GM12864 (cell line): ENCODE measurements around the gene NTF4.

Source experiments
- DNase-seq: peaks from one replicate; pipeline ENCODE4 v3.0.0-alpha.2; 2011; ENCODE audit warnings: low read depth
- H3K4me3 ChIP-seq: 2 replicates; pipeline ENCODE4 v1.5.1; 2011; ENCODE audit warnings: mild to moderate bottlenecking, low read depth, low read length, control low read depth
- TF ChIP-seq, protein P1 (sequence below): IDR thresholded peaks from 2 replicates; pipeline ENCODE4 v1.5.1; 2011; ENCODE audit warnings: low read depth, mild to moderate bottlenecking, moderate library complexity, low read length, control low read depth, inconsistent platforms; ENCODE audit errors: missing control alignments

NTF4 gene

DNA sequence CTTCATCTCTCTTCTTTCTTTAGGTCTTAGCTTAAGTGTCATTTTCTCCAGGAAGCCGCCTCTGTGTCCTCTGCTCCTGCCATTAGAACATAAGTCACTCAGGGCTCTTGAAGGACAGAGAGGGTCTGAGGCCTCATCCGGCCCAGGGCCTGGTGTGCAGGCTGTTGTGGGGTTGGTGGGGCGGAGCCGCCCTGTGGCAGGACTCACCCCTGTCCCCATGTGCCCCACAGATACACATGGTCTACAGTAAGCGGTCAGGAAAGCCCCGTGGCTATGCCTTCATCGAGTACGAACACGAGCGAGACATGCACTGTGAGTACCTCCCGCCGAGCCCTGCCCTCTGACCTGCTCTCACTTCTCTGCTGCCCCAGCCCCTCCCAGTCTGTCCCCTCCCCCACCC, 36.5 kb upstream of the NTF4 start:
- no peak overlapping the region for H3K4me3 ChIP-seq
- no peak for DNase-seq
- TF ChIP-seq, protein P1, sequence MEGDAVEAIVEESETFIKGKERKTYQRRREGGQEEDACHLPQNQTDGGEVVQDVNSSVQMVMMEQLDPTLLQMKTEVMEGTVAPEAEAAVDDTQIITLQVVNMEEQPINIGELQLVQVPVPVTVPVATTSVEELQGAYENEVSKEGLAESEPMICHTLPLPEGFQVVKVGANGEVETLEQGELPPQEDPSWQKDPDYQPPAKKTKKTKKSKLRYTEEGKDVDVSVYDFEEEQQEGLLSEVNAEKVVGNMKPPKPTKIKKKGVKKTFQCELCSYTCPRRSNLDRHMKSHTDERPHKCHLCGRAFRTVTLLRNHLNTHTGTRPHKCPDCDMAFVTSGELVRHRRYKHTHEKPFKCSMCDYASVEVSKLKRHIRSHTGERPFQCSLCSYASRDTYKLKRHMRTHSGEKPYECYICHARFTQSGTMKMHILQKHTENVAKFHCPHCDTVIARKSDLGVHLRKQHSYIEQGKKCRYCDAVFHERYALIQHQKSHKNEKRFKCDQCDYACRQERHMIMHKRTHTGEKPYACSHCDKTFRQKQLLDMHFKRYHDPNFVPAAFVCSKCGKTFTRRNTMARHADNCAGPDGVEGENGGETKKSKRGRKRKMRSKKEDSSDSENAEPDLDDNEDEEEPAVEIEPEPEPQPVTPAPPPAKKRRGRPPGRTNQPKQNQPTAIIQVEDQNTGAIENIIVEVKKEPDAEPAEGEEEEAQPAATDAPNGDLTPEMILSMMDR: no peak

- H3K4me3 ChIP-seq: no peak overlapping the region
- TF ChIP-seq, protein P1: no peak
- no peak for DNase-seq
These were observed 34.2 kb upstream of the NTF4 start for GRCh38 chr19:49098795-49099194.

DNA sequence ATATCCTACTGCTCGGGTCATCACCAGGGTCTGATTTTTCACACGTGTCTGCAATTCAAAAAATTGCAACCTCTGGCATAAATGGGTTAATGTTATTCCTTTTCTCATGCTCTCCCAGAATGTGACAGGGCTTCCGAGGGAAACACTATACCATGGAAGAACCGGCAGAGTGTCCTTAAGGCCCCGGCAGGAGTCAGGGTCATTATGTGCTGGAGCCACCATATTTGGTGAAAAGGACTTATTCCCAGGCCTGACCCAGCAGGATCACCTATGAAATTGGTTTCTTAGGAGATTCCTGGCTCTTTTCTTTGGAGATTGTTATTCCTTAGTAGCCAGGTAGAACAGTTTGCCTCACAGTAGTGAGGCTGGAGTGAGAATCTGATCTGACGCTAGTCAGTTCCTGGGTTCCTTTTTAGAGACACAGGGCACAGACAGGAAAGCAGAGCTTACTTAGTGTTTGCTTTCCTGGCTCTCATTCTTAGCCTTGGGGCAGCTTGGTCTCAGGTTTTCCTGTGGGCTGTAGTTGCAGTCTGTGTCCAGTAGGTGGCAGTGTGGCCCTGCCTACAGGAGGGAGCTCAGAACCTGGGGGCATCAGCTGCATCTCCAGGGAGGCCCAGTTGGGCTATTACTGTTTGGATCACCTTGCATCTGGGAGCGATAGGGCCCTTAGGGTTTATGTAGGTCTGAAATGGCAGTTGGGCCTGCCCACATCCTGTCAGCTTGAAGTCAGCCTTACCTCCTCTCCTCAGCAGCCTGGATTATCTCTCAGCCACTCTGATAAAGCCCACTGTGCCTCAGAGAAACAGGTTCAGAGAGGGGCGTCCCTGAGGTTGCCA, 33.1 kb upstream of the NTF4 start:
- peak; percentile 45 for DNase-seq
- H3K4me3 ChIP-seq: no peak overlapping the region
- TF ChIP-seq, protein P1: peak; percentile 100

- no peak overlapping the region for H3K4me3 ChIP-seq
- TF ChIP-seq, protein P1: no peak
- no peak for DNase-seq
These were observed 30.2 kb upstream of the NTF4 start for GRCh38 chr19:49094505-49095482.

GRCh38 chr19:49092686-49093085, 28.1 kb upstream of the NTF4 start:
- no peak overlapping the region for H3K4me3 ChIP-seq
- TF ChIP-seq, protein P1: no peak
- no peak for DNase-seq

- no peak for DNase-seq
- no peak overlapping the region for H3K4me3 ChIP-seq
- TF ChIP-seq, protein P1: no peak
These were observed 26.9 kb upstream of the NTF4 start for GRCh38 chr19:49091391-49092038.
